ENCODE results near the gene KRTAP7-1. TPM values are rescaled to one million over a fixed set of nuclear protein-coding genes. Genes with fewer than 3 reads are reported as not detected.

KRTAP7-1 gene, protein sequence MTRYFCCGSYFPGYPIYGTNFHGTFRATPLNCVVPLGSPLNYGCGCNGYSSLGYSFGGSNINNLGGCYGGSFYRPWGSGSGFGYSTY
- total RNA-seq: not detected
- not detected for polyA plus RNA-seq

DNA sequence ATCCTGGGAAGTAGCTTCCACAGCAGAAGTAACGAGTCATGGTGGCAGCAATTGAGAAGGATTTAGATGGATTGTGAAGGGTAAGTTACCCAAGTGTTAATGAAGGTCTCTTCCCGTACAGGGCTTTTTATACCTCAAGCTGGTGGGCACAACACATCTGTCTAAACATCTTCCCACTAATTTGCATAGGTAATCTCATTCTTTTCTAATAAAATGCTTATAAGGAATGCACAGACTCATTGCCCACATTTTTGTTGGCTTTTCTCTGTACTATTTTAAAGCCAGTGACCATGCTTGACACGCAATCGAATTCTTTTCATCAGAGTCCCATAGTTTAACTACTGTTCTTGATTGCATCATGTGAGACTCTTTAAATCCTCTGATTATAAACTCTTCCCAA, at the start of gene KRTAP7-1:
TSS of gene KRTAP7-1 (minus strand) at position 101 of the 400 bp plus-strand sequence. CDS start at position 40, 61 bp downstream.
- no peak within 1 kb of the TSS for H3K9ac ChIP-seq (ENCODE audit: low read depth in 1 of 2, low read length in 2 of 2)
- peaks cover 0 to 2% (median 0%) of the 10 kb centered on the region in 4 donors for H3K27me3 ChIP-seq (ENCODE audit: control insufficient read depth in 4 of 4, insufficient read depth in 4 of 4, low read length in 3 of 4)
- H3K4me1 ChIP-seq (ENCODE audit: control insufficient read depth in 4 of 4, insufficient read depth in 4 of 4, low read length in 3 of 4): no peaks in the 10 kb centered on the region
- H3K9me3 ChIP-seq (ENCODE audit: control insufficient read depth in 4 of 4, low read length in 3 of 4): peaks cover 0 to 12% (median 1%) of the 10 kb centered on the region in 4 donors
- no peaks in the 10 kb centered on the region for H3K36me3 ChIP-seq (ENCODE audit: control insufficient read depth in 4 of 4, insufficient read depth in 3 of 4, low read depth in 1 of 4, low read length in 3 of 4)
- WGBS: 79% methylated on average over 4 of the region's 4 CpGs
- H3K4me3 ChIP-seq (ENCODE audit: low read depth in 1 of 3, low read length in 3 of 3): no peak within 1 kb of the TSS
- no peak for DNase-seq (ENCODE audit: low spot score)
- no peak for TF ChIP-seq FOXA2 (IDR thresholded peaks at IDR 0.05)
- no peak for TF ChIP-seq HNF4G (IDR thresholded peaks at IDR 0.05)
- TF ChIP-seq JUND (IDR thresholded peaks at IDR 0.05): no peak
- TF ChIP-seq EGR1 (IDR thresholded peaks at IDR 0.05; ENCODE audit: low read depth in 2 of 2): no peak
- TF ChIP-seq NR2F2 (IDR thresholded peaks at IDR 0.05): no peak
- TF ChIP-seq RXRA (IDR thresholded peaks at IDR 0.05): no peak
- TF ChIP-seq HNF4A (conservative IDR thresholded peaks at IDR 0.05): no peak
- no peak for TF ChIP-seq RAD21 (IDR thresholded peaks at IDR 0.05)
- TF ChIP-seq, protein P1, sequence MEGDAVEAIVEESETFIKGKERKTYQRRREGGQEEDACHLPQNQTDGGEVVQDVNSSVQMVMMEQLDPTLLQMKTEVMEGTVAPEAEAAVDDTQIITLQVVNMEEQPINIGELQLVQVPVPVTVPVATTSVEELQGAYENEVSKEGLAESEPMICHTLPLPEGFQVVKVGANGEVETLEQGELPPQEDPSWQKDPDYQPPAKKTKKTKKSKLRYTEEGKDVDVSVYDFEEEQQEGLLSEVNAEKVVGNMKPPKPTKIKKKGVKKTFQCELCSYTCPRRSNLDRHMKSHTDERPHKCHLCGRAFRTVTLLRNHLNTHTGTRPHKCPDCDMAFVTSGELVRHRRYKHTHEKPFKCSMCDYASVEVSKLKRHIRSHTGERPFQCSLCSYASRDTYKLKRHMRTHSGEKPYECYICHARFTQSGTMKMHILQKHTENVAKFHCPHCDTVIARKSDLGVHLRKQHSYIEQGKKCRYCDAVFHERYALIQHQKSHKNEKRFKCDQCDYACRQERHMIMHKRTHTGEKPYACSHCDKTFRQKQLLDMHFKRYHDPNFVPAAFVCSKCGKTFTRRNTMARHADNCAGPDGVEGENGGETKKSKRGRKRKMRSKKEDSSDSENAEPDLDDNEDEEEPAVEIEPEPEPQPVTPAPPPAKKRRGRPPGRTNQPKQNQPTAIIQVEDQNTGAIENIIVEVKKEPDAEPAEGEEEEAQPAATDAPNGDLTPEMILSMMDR (IDR thresholded peaks at IDR 0.05; ENCODE audit: low read depth, low read length, missing input control): no peak
- no peak for TF ChIP-seq YY1 (IDR thresholded peaks at IDR 0.05)
- TF ChIP-seq FOXA1 (IDR thresholded peaks at IDR 0.05): no peak
- TF ChIP-seq TAF1 (conservative IDR thresholded peaks at IDR 0.05): no peak
- TF ChIP-seq, protein P2, sequence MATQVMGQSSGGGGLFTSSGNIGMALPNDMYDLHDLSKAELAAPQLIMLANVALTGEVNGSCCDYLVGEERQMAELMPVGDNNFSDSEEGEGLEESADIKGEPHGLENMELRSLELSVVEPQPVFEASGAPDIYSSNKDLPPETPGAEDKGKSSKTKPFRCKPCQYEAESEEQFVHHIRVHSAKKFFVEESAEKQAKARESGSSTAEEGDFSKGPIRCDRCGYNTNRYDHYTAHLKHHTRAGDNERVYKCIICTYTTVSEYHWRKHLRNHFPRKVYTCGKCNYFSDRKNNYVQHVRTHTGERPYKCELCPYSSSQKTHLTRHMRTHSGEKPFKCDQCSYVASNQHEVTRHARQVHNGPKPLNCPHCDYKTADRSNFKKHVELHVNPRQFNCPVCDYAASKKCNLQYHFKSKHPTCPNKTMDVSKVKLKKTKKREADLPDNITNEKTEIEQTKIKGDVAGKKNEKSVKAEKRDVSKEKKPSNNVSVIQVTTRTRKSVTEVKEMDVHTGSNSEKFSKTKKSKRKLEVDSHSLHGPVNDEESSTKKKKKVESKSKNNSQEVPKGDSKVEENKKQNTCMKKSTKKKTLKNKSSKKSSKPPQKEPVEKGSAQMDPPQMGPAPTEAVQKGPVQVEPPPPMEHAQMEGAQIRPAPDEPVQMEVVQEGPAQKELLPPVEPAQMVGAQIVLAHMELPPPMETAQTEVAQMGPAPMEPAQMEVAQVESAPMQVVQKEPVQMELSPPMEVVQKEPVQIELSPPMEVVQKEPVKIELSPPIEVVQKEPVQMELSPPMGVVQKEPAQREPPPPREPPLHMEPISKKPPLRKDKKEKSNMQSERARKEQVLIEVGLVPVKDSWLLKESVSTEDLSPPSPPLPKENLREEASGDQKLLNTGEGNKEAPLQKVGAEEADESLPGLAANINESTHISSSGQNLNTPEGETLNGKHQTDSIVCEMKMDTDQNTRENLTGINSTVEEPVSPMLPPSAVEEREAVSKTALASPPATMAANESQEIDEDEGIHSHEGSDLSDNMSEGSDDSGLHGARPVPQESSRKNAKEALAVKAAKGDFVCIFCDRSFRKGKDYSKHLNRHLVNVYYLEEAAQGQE (IDR thresholded peaks at IDR 0.05): no peak
- no peak for TF ChIP-seq SP1 (IDR thresholded peaks at IDR 0.05)
- TF ChIP-seq GABPA (IDR thresholded peaks at IDR 0.05 in 1 of 2, conservative IDR thresholded peaks at IDR 0.05 in 1 of 2): no peak
- TF ChIP-seq, protein P3, sequence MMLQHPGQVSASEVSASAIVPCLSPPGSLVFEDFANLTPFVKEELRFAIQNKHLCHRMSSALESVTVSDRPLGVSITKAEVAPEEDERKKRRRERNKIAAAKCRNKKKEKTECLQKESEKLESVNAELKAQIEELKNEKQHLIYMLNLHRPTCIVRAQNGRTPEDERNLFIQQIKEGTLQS (IDR thresholded peaks at IDR 0.05): no peak
- TF ChIP-seq, protein P4, sequence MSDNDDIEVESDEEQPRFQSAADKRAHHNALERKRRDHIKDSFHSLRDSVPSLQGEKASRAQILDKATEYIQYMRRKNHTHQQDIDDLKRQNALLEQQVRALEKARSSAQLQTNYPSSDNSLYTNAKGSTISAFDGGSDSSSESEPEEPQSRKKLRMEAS (IDR thresholded peaks at IDR 0.05): no peak
- no peak within 1 kb of the TSS for H3K27ac ChIP-seq (ENCODE audit: low read depth in 1 of 2, low read length in 2 of 2)

DNA sequence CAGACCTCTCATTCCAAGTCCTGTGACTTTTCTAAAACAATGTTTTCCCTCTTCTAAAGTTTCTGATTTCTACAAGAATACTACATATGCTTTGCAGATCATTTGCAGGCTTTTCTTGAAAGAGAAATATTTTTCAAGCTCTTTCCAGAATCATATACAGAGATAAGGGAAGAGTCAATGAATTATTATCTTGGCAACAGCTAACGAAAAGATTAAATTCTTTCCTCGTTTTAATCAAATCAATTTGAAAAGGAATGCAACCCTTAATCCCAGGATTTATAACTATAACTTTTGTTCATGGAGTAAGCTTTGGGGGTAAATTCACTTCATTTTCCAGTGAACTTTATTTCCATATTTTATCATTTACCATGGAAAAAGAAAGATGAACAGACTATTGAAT, 45.0 kb upstream of the KRTAP7-1 start:
- 73% methylated on average over 2 of the region's 2 CpGs for WGBS
- no peaks in the 10 kb centered on the region for H3K27me3 ChIP-seq (ENCODE audit: control insufficient read depth in 4 of 4, insufficient read depth in 4 of 4, low read length in 3 of 4)
- no peak overlapping the region for H3K27ac ChIP-seq (ENCODE audit: low read depth in 1 of 2, low read length in 2 of 2)
- no peak overlapping the region for H3K4me3 ChIP-seq (ENCODE audit: low read depth in 1 of 3, low read length in 3 of 3)
- DNase-seq (ENCODE audit: low spot score): no peak
- H3K36me3 ChIP-seq (ENCODE audit: control insufficient read depth in 4 of 4, insufficient read depth in 3 of 4, low read depth in 1 of 4, low read length in 3 of 4): no peaks in the 10 kb centered on the region
- H3K9ac ChIP-seq (ENCODE audit: low read depth in 1 of 2, low read length in 2 of 2): no peak overlapping the region
- no peaks in the 10 kb centered on the region for H3K4me1 ChIP-seq (ENCODE audit: control insufficient read depth in 4 of 4, insufficient read depth in 4 of 4, low read length in 3 of 4)
- H3K9me3 ChIP-seq (ENCODE audit: control insufficient read depth in 4 of 4, low read length in 3 of 4): no peaks in the 10 kb centered on the region
- no peak for TF ChIP-seq RXRA (IDR thresholded peaks at IDR 0.05)
- TF ChIP-seq, protein P3 (IDR thresholded peaks at IDR 0.05): no peak
- TF ChIP-seq RAD21 (IDR thresholded peaks at IDR 0.05): no peak
- TF ChIP-seq JUND (IDR thresholded peaks at IDR 0.05): no peak
- TF ChIP-seq YY1 (IDR thresholded peaks at IDR 0.05): no peak
- TF ChIP-seq FOXA1 (IDR thresholded peaks at IDR 0.05): no peak
- no peak for TF ChIP-seq SP1 (IDR thresholded peaks at IDR 0.05)
- TF ChIP-seq TAF1 (conservative IDR thresholded peaks at IDR 0.05): no peak
- TF ChIP-seq HNF4A (conservative IDR thresholded peaks at IDR 0.05): no peak
- TF ChIP-seq, protein P2 (IDR thresholded peaks at IDR 0.05): no peak
- TF ChIP-seq EGR1 (IDR thresholded peaks at IDR 0.05; ENCODE audit: low read depth in 2 of 2): no peak
- TF ChIP-seq, protein P4 (IDR thresholded peaks at IDR 0.05): no peak
- TF ChIP-seq NR2F2 (IDR thresholded peaks at IDR 0.05): no peak
- TF ChIP-seq, protein P1 (IDR thresholded peaks at IDR 0.05; ENCODE audit: low read depth, low read length, missing input control): no peak
